HEK293 (cell line): ENCODE measurements around the gene PROCA1.

ENCODE experiments used
- CTCF ChIA-PET: fragments of 350-600 bp; formaldehyde crosslinking; extraction: SDS; loops from one replicate; lab custom pipeline; 2021; ENCODE audit warnings: antibody characterized with exemption; lab: Yijun Ruan, JAX
- POLR2A ChIA-PET: fragments of 300-600 bp; formaldehyde crosslinking; extraction: SDS; loops from one replicate; lab custom pipeline; 2020; ENCODE audit warnings: antibody characterized with exemption, inconsistent platforms; lab: Yijun Ruan, JAX
- H3K27ac ChIP-seq: fragments of 200-500 bp; sonication (Bioruptor generic); 2 replicates; pipeline ENCODE4 v1.5.1; 2014; ENCODE audit warnings: low read depth, low read length, control low read depth, inconsistent platforms; ENCODE audit errors: extremely low read depth
- H3K36me3 ChIP-seq, 2 experiments: fragments of 200-500 bp in 1 of 2; sonication (Bioruptor generic) in 1 of 2; 1 replicate in 1 of 2; 2 replicates in 1 of 2; pipeline ENCODE4 v1.5.1; 2014 to 2017; ENCODE audit warnings: inconsistent platforms in 2 of 2, low read length in 2 of 2; ENCODE audit not compliant: control insufficient read depth in 2 of 2, insufficient read depth in 1 of 2
- H3K4me1 ChIP-seq: fragments of 200-500 bp; sonication (Bioruptor generic); 2 replicates; pipeline ENCODE4 v1.5.1; 2014; ENCODE audit warnings: mild to moderate bottlenecking, low read length, inconsistent platforms; ENCODE audit not compliant: control insufficient read depth, insufficient read depth
- H3K4me3 ChIP-seq: 2 replicates; pipeline ENCODE4 v1.5.1; 2011; ENCODE audit warnings: low read depth, mild to moderate bottlenecking, control low read depth, low read length, moderate library complexity
- H3K9me3 ChIP-seq: fragments of 200-500 bp; sonication (Bioruptor generic); 2 replicates; pipeline ENCODE4 v1.5.1; 2014; ENCODE audit warnings: low read depth, low read length, inconsistent platforms; ENCODE audit not compliant: control insufficient read depth, insufficient read depth
- CTCF ChIP-seq: fragments of 450-650 bp; formaldehyde crosslinking; IDR thresholded peaks from 2 replicates; pipeline ENCODE4 v1.5.1; 2016; ENCODE audit warnings: missing biosample characterization, missing genetic modification characterization
- EGR2 ChIP-seq: fragments of 450-650 bp; formaldehyde crosslinking; IDR thresholded peaks from 2 replicates; pipeline ENCODE4 v1.5.1; 2016; ENCODE audit warnings: low read depth, missing biosample characterization, missing genetic modification characterization
- IKZF3 ChIP-seq: fragments of 450-650 bp; IDR thresholded peaks from 2 replicates; pipeline ENCODE4 v1.5.0; 2018; ENCODE audit warnings: missing biosample characterization, mild to moderate bottlenecking, missing genetic modification characterization, moderate library complexity
- KLF1 ChIP-seq: fragments of 450-650 bp; formaldehyde crosslinking; IDR thresholded peaks from 2 replicates; pipeline ENCODE4 v1.5.1; 2016; ENCODE audit warnings: missing biosample characterization, missing genetic modification characterization
- KLF8 ChIP-seq: fragments of 450-650 bp; formaldehyde crosslinking; IDR thresholded peaks from 2 replicates; pipeline ENCODE4 v1.5.1; 2016; ENCODE audit warnings: missing biosample characterization, missing genetic modification characterization
- PBX3 ChIP-seq: sonication (generic); formaldehyde crosslinking; IDR thresholded peaks from 2 replicates; pipeline ENCODE4 v1.8.1; 2022; ENCODE audit warnings: mild to moderate bottlenecking, moderate library complexity, missing genetic modification reagents
- PRDM4 ChIP-seq: fragments of 450-650 bp; formaldehyde crosslinking; IDR thresholded peaks from 2 replicates; pipeline ENCODE4 v1.5.1; 2017; ENCODE audit warnings: missing biosample characterization, missing genetic modification characterization
- SETDB1 ChIP-seq: IDR thresholded peaks from one replicate; pipeline ENCODE4 v1.6.1; 2017; ENCODE audit warnings: mild to moderate bottlenecking, low read length, moderate library complexity, mixed read lengths; ENCODE audit not compliant: insufficient read length
- SP3 ChIP-seq: fragments of 450-650 bp; formaldehyde crosslinking; IDR thresholded peaks from 2 replicates; pipeline ENCODE4 v1.5.1; 2016; ENCODE audit warnings: missing biosample characterization, missing genetic modification characterization
- ZFP3 ChIP-seq: fragments of 450-650 bp; formaldehyde crosslinking; IDR thresholded peaks from 2 replicates; pipeline ENCODE4 v1.5.1; 2016; ENCODE audit warnings: low read depth, missing biosample characterization, missing genetic modification characterization
- ZFP37 ChIP-seq: fragments of 450-650 bp; formaldehyde crosslinking; IDR thresholded peaks from 2 replicates; pipeline ENCODE4 v1.5.1; 2016; ENCODE audit warnings: missing biosample characterization, missing genetic modification characterization
- ZNF132 ChIP-seq: fragments of 450-650 bp; formaldehyde crosslinking; IDR thresholded peaks from 2 replicates; pipeline ENCODE4 v1.5.1; 2017; ENCODE audit warnings: missing biosample characterization, missing genetic modification characterization, borderline replicate concordance
- ZNF133 ChIP-seq: fragments of 450-650 bp; formaldehyde crosslinking; IDR thresholded peaks from 2 replicates; pipeline ENCODE4 v1.5.1; 2016; ENCODE audit warnings: missing biosample characterization, missing genetic modification characterization
- ZNF155 ChIP-seq: fragments of 450-650 bp; formaldehyde crosslinking; IDR thresholded peaks from 2 replicates; pipeline ENCODE4 v1.5.1; 2016; ENCODE audit warnings: missing biosample characterization, missing genetic modification characterization
- ZNF174 ChIP-seq: fragments of 450-650 bp; formaldehyde crosslinking; IDR thresholded peaks from 2 replicates; pipeline ENCODE4 v1.5.0; 2017; ENCODE audit warnings: missing biosample characterization, mild to moderate bottlenecking, missing genetic modification characterization
- ZNF24 ChIP-seq: fragments of 450-650 bp; formaldehyde crosslinking; IDR thresholded peaks from 2 replicates; pipeline ENCODE4 v1.5.1; 2016; ENCODE audit warnings: missing biosample characterization, missing genetic modification characterization
- ZNF302 ChIP-seq: fragments of 450-650 bp; formaldehyde crosslinking; IDR thresholded peaks from 2 replicates; pipeline ENCODE4 v1.5.1; 2016; ENCODE audit warnings: missing biosample characterization, missing genetic modification characterization, low read depth
- ZNF37A ChIP-seq: fragments of 450-650 bp; IDR thresholded peaks from 2 replicates; pipeline ENCODE4 v1.5.1; 2018; ENCODE audit warnings: missing biosample characterization, missing genetic modification characterization
- ZNF48 ChIP-seq: fragments of 450-650 bp; formaldehyde crosslinking; IDR thresholded peaks from 2 replicates; pipeline ENCODE4 v1.5.1; 2016; ENCODE audit warnings: missing biosample characterization, missing genetic modification characterization
- ZNF513 ChIP-seq: fragments of 450-650 bp; IDR thresholded peaks from 2 replicates; pipeline ENCODE4 v1.5.1; 2018; ENCODE audit warnings: missing biosample characterization, missing genetic modification characterization
- ZNF561 ChIP-seq: fragments of 450-650 bp; IDR thresholded peaks from 2 replicates; pipeline ENCODE4 v1.5.1; 2018; ENCODE audit warnings: missing biosample characterization, missing genetic modification characterization, borderline replicate concordance
- ZNF658 ChIP-seq: fragments of 450-650 bp; formaldehyde crosslinking; IDR thresholded peaks from 2 replicates; pipeline ENCODE4; 2016; ENCODE audit warnings: missing biosample characterization, missing genetic modification characterization
- ZNF677 ChIP-seq: fragments of 450-650 bp; IDR thresholded peaks from 2 replicates; pipeline ENCODE4 v1.5.0; 2018; ENCODE audit warnings: missing biosample characterization, mild to moderate bottlenecking, missing genetic modification characterization, moderate library complexity
- ZNF707 ChIP-seq: fragments of 450-650 bp; formaldehyde crosslinking; IDR thresholded peaks from 2 replicates; pipeline ENCODE4 v1.5.1; 2016; ENCODE audit warnings: missing biosample characterization, missing genetic modification characterization
- ZNF785 ChIP-seq: fragments of 450-650 bp; formaldehyde crosslinking; IDR thresholded peaks from 2 replicates; pipeline ENCODE4 v1.5.1; 2016; ENCODE audit warnings: missing biosample characterization, missing genetic modification characterization
- ZNF837 ChIP-seq: fragments of 450-650 bp; formaldehyde crosslinking; IDR thresholded peaks from 2 replicates; pipeline ENCODE4 v1.5.1; 2016; ENCODE audit warnings: missing biosample characterization, missing genetic modification characterization
- ZSCAN23 ChIP-seq: fragments of 450-650 bp; formaldehyde crosslinking; IDR thresholded peaks from 2 replicates; pipeline ENCODE4 v1.5.1; 2016; ENCODE audit warnings: missing biosample characterization, missing genetic modification characterization

Gene PROCA1

GRCh38 chr17:28744972-28745785, 33.5 kb upstream of the PROCA1 start:
- CTCF ChIA-PET: interaction anchor here (0.5 to 16.7 kb wide), 6 partner anchors 18 to 208 kb away, joined by 3 to 445 read pairs (median 4); partner anchors contain the start of genes NEK8, RPL23A and TLCD1
- peaks cover 11% of the 10 kb centered on the region; the same call in 1 of the 2 replicates for H3K4me1 ChIP-seq
- H3K36me3 ChIP-seq: peaks cover 3 to 62% of the 10 kb centered on the region in 2 experiments; a peak in 2 of 3 replicates
- POLR2A ChIA-PET: interaction anchor here (0.6 to 14.1 kb wide), 10 partner anchors 17 to 204 kb away, joined by 3 to 448 read pairs (median 4); partner anchors contain the start of genes NEK8, RPL23A and TLCD1
- H3K9me3 ChIP-seq: no peaks in the 10 kb centered on the region
- peak overlapping the region; percentile 69 for H3K4me3 ChIP-seq
- peak overlapping the region; percentile 94 for H3K27ac ChIP-seq
- TF ChIP-seq ZNF48 (tag by site-specific recombination) (no peak), ZNF658 (tag by site-specific recombination) (no peak), SP3 (tag by site-specific recombination) (no peak), ZNF785 (tag by site-specific recombination) (no peak), ZNF707 (tag by site-specific recombination) (no peak), ZSCAN23 (no peak), ZNF561 (tag by site-specific recombination) (no peak), ZNF132 (tag by site-specific recombination) (no peak), KLF8 (tag by site-specific recombination) (no peak; the same call in 1 of the 2 replicates), ZNF37A (tag by site-specific recombination) (no peak), EGR2 (tag by site-specific recombination) (peak; percentile 60), SETDB1 (no peak), ZNF155 (tag by site-specific recombination) (no peak), CTCF (tag by site-specific recombination) (no peak), ZNF677 (tag by site-specific recombination) (no peak), ZNF174 (no peak), ZNF133 (tag by site-specific recombination) (no peak), ZNF513 (tag by site-specific recombination) (no peak), KLF1 (tag by site-specific recombination) (no peak), ZNF837 (no peak), ZFP3 (tag by site-specific recombination) (no peak), ZFP37 (tag by site-specific recombination) (no peak), PBX3 (CRISPR knock-in tag) (no peak), ZNF24 (tag by site-specific recombination) (no peak), IKZF3 (tag by site-specific recombination) (no peak), PRDM4 (tag by site-specific recombination) (peak; percentile 43; the same call in 1 of the 2 replicates), ZNF302 (tag by site-specific recombination) (no peak)
